Left lung (tissue), 10 donors: ENCODE measurements around the gene PAX7. TPM values are rescaled to one million over a fixed set of nuclear protein-coding genes. Genes with fewer than 3 reads are reported as not detected.

ENCODE experiments used
- ATAC-seq: fragments of 200-7000 bp; cut with Tn5 transposase; one replicate; pipeline ENCODE4 v1.9.1; 2020; ENCODE audit warnings: moderate library complexity
- DNase-seq, 4 donors: peaks; one replicate each; pipeline ENCODE4 v3.0.0-alpha.2; 2013 to 2020
- H3K27ac ChIP-seq, 2 donors: fragments of 200-600 bp; sonication (generic) in 1 of 2; one replicate each; pipeline versions ENCODE4 v1.5.0 to v1.8.0; 2020 to 2021
- H3K27me3 ChIP-seq, 2 donors: fragments of 200-600 bp; sonication (generic) in 1 of 2; one replicate each; pipeline versions ENCODE4 v1.5.0 to v1.8.0; 2020 to 2021
- H3K36me3 ChIP-seq, 2 donors: fragments of 200-600 bp; sonication (generic) in 1 of 2; one replicate each; pipeline versions ENCODE4 v1.5.0 to v1.8.0; 2020 to 2021
- H3K4me1 ChIP-seq, 2 donors: fragments of 200-600 bp; one replicate each; pipeline ENCODE4 v1.8.0; 2021
- H3K4me3 ChIP-seq, 2 donors: fragments of 200-600 bp; sonication (generic) in 1 of 2; one replicate each; pipeline versions ENCODE4 v1.5.0 to v1.8.0; 2020 to 2021; ENCODE audit warnings: mild to moderate bottlenecking in 1 of 2
- H3K9me3 ChIP-seq, 2 donors: fragments of 200-600 bp; sonication (generic) in 1 of 2; one replicate each; pipeline versions ENCODE4 v1.5.0 to v1.8.0; 2020 to 2021
- CTCF ChIP-seq, 2 donors: fragments of 200-600 bp; sonication (generic) in 1 of 2; IDR thresholded peaks; one replicate each; pipeline versions ENCODE4 v1.5.0 to v1.8.0; 2021; ENCODE audit warnings: antibody characterized with exemption in 2 of 2
- intact Hi-C, 2 donors: fragments of 100-400 bp; cut with DNase I; formaldehyde crosslinking; loops; one replicate each; pipeline versions ENCODE4 v1.11.2 to v1.14.2; 2022
- polyA plus RNA-seq, 6 donors: library from polyadenylated mRNA; unstranded; fragments of 120-200 nt; gene quantifications; one replicate each; pipeline ENCODE4 v1.2.1, GENCODE V29; 2013; ENCODE audit not compliant: insufficient read length in 6 of 6
- total RNA-seq, 2 donors: library from RNA; stranded (reverse); fragmentation: NEBNext Ultra II Directional; extraction: Animal tissue kit (Norgen Biotek cat#: 25700); gene quantifications; one replicate each; pipeline ENCODE4 v1.2.1, GENCODE V29; 2021
- donor health status: DM: no; HTN: yes; CAD: no.
- donor health status: DM: no; HTN: no; CAD: no.

The PAX7 gene
- total and polyA plus RNA-seq, 8 donors, result 0.03 TPM; not detected in 7

DNA sequence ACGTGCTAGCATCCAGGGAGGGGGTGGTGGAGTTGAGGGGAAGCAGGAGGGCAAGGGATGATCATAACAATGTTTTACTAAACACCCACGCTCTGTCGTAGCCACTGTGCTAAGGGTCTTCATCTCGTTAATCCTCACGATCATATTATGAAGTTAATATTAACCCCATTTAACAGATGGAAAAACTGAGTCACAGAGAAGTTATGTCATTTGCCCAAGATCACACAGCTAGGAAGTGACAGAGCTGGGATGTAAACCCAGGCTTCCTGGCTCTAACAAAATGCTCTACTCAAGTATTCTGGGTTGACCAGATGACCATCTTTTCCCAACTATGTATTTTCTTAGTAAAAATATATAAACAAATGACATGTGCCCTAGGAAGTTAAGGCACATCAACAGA is 140.2 kb downstream of the PAX7 start:
- ATAC-seq, result no peak
- Histone ChIP-seq H3K27ac (no peak overlapping the region), H3K4me1 (no peaks in the 10 kb centered on the region), H3K27me3 (peaks cover 0 to 94% of the 10 kb centered on the region in 2 donors), H3K9me3 (no peaks in the 10 kb centered on the region), H3K36me3 (no peaks in the 10 kb centered on the region), H3K4me3 (no peak overlapping the region)
- no peak for DNase-seq
- TF ChIP-seq CTCF (IDR thresholded peaks at IDR 0.05), result no peak
- intact Hi-C loops, result no loop called here

DNA sequence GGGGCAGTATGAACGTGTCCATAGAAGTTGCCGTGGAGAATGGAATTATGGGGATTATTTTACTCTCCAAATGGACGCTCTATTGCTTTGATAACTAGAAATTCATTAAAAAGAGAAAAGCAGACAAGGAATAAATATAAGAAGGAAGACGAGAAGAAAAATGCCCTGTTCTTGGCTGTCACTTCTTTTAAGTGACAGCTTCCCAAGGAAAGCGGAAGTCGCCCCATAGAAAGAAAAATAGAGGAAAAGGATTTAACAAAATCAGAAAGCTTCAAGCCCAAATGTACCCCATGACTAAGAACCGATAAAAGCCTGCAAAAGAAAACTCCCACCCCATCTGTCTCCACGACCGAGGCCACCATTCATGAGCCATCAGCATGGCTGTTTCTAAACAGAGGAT is 143.1 kb downstream of the PAX7 start:
- no peak overlapping the region for H3K4me3 ChIP-seq
- intact Hi-C loops, result no loop called here
- no peaks in the 10 kb centered on the region for H3K4me1 ChIP-seq
- ATAC-seq, result no peak
- DNase-seq, result no peak
- no peak overlapping the region for H3K27ac ChIP-seq
- H3K36me3 ChIP-seq, result no peaks in the 10 kb centered on the region
- H3K27me3 ChIP-seq, result peaks cover 0 to 85% of the 10 kb centered on the region in 2 donors
- no peaks in the 10 kb centered on the region for H3K9me3 ChIP-seq
- TF ChIP-seq CTCF (IDR thresholded peaks at IDR 0.05), result no peak

- no peaks in the 10 kb centered on the region for H3K4me1 ChIP-seq
- TF ChIP-seq CTCF (IDR thresholded peaks at IDR 0.05), result no peak
- H3K4me3 ChIP-seq, result no peak overlapping the region
- no peaks in the 10 kb centered on the region for H3K36me3 ChIP-seq
- intact Hi-C loops, result no loop called here
- peaks cover 0 to 82% of the 10 kb centered on the region in 2 donors for H3K27me3 ChIP-seq
- no peak for ATAC-seq
- DNase-seq, result no peak
- H3K9me3 ChIP-seq, result no peaks in the 10 kb centered on the region
- no peak overlapping the region for H3K27ac ChIP-seq
Observed at GRCh38 chr1:18775341-18775740, 144.7 kb downstream of the PAX7 start.

DNA sequence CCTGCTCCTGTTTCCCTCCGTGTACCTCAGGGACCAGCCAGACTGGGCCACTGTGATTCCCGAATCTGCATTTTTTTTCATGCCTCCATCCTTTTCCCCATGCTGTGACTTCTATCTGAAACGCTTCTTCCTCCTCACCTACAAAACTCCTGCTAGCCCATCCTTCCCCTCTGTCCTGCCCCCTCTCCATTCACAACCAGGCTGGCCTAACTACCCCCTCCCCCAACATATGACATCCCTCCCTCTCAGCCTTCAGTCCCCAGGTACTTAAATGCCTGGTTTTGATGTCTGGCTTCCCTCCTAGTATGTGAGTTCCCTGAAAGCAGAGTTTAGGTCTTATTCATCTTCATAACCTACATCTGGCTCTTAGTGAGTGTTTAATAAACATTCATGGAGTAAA is 146.1 kb downstream of the PAX7 start:
- ATAC-seq (no peak), DNase-seq (no peak)
- Histone ChIP-seq H3K36me3 (no peaks in the 10 kb centered on the region), H3K4me1 (no peaks in the 10 kb centered on the region), H3K27me3 (peaks cover 0 to 82% of the 10 kb centered on the region in 2 donors), H3K9me3 (no peaks in the 10 kb centered on the region), H3K27ac (no peak overlapping the region), H3K4me3 (no peak overlapping the region)
- no peak for TF ChIP-seq CTCF (IDR thresholded peaks at IDR 0.05)
- intact Hi-C loops, result no loop called here

GRCh38 chr1:18778437-18778836 is 147.8 kb downstream of the PAX7 start:
- ATAC-seq, result no peak
- TF ChIP-seq CTCF (IDR thresholded peaks at IDR 0.05), result no peak
- Histone ChIP-seq H3K27ac (no peak overlapping the region), H3K9me3 (no peaks in the 10 kb centered on the region), H3K36me3 (no peaks in the 10 kb centered on the region), H3K4me1 (no peaks in the 10 kb centered on the region), H3K4me3 (no peak overlapping the region), H3K27me3 (peaks cover 1 to 84% of the 10 kb centered on the region in 2 donors)
- no peak for DNase-seq
- intact Hi-C loops, result no loop called here
